HG03378 (cell line): ENCODE results near the gene AHNAK2.

Experiments used
- ATAC-seq: cut with Tn5 transposase; IDR thresholded peaks from one replicate; pipeline ENCODE4 v1.9.1; 2021; ENCODE audit warnings: mild to moderate bottlenecking, moderate library complexity; ENCODE audit not compliant: unreplicated experiment

AHNAK2 gene

DNA sequence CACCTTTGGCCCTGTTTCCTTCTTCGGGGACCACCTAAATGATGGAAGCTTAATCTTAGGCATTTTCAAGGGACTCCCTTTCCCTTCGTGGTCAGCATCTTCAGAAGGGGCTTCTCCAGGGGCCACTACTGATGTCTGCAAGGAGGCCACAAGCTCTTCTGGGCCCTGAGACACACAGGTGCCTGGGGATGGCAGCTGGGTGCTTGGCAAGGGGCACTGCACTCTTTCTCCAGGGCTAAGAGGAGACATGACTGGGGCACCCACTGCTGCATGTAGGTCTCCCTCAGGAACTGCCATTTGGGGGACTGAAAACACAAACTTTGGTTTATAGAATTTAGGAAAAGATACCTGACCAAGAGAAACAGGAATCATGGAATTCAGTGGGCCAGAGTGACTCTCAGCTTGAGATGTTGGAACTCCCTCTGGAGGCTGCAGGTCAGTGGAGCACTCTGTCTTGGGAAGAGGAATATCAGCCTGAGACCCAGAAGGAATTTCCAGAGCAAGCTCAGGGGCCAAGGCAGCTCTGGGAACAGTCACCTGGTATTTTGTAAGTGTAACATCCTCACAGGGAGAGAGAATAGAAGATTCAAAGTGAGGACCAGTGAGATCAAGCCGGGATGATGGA lies 37.5 kb downstream of the AHNAK2 start:
- ATAC-seq = no peak

DNA sequence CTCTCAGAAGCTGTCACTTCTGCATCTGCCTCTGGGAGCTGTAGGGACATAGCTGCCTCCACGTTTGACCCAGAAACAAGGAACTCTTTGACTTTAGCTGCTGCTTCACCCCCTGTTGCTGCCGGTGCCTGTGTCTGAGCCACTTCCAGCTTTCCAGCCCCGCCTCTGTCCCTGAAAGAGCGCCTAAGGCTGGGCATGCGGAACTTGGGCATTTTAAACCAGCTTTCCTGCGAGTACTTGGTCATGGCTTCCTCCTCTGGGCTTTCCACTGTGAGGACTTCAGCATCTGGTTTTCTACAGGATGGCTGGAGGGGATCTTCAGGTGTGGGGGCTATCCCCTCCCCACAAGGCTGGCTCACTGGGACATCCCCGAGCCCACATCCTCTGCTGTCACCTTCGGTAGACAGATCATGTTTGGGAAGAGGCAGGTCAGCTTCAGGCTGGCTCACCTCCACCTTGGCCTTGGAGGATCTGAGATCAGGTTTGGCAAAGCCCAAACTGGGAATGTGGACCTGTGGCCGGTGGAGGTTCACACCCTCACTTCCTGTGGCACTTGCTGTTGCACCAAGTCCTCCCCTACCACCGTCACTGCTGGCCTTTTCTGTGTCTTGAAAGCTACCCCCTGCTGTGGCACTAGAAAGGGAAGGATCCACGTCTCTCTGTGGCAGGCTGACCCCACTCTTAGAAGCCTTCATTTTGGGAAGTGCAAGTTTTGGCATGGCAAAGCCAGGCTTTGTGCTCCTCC lies 38.3 kb downstream of the AHNAK2 start:
- no peak for ATAC-seq

- ATAC-seq = no peak
Measured at GRCh38 chr14:104938960-104939359, 39.2 kb downstream of the AHNAK2 start.

DNA sequence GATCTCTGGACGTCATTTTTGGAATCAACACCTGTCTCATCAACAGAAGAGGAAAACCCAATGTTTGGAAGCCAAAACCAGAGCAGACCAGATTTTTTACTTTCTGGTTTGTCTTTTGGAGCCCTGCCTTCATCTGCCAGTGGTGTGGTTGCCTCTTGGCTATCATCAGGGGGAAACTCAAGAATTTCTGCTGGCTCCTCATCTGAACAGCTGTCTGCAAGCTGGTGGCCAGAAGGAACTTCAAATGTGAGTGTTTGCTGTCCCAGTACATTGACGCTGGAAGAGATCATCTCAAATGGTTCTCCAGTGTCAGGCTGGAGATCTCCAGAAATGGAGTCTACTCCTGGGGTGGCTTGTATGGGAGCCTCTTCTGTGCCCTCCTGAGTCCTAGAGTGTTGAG lies 39.7 kb downstream of the AHNAK2 start:
- no peak for ATAC-seq

- ATAC-seq = no peak
Measured at GRCh38 chr14:104937694-104938365, 40.3 kb downstream of the AHNAK2 start.

DNA sequence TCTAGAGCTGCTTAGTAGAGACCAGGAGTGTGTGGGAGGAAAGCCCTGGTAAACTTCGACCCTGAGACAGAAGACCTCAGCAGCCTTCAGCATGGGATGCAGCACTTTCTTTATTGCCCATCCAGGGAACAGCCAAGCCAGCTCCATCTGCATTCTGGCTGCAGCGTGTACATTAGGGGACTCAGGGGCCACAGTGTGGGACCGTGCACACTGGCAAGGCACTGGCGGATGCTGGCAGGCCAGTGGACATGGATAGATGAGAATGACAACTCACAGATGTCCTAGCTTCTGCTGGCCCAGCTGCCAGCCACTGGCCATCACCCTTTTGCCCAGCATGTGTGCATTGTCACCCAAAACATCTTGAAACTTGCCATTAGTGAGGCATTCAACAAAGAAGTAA lies 41.0 kb downstream of the AHNAK2 start:
- no peak for ATAC-seq

- no peak for ATAC-seq
Measured at GRCh38 chr14:104936361-104937155, 41.6 kb downstream of the AHNAK2 start.

- ATAC-seq = no peak
Measured at GRCh38 chr14:104935955-104936354, 42.2 kb downstream of the AHNAK2 start.

DNA sequence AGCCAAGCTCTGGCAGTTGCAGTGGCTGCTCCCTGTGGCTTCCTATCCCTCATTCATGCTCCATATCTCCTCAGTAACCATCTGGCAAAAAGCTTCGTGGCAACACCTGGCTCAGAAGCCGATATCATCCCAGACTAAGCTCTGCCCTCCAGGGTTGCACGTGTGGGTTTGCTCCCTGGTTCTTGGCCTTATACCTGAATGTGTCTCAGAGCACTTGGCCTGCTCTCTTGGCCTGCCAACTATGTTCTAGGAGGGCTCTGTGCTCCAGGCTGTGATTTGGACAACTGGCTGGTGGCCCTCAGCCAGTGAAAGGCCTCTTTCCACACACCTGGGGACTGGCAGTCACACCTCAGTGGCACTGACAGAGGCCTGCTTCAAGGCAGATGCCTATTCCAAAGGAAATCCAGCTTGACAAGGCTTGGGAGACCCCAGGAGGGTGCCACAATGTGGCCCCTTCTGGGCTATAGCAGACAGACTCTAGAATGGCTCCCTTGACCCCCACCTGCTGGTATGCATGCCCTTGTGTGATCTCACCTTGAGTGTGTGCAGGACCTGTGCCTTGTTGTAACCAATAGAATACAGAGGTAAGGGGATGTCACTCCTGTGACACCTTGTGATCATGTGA lies 43.0 kb downstream of the AHNAK2 start:
- ATAC-seq = no peak

- no peak for ATAC-seq
Measured at GRCh38 chr14:104933746-104934733, 44.1 kb downstream of the AHNAK2 start.

- no peak for ATAC-seq
Measured at GRCh38 chr14:104932676-104933631, 45.2 kb downstream of the AHNAK2 start.

- ATAC-seq = no peak
Measured at GRCh38 chr14:104931771-104932675, 46.2 kb downstream of the AHNAK2 start.

GRCh38 chr14:104931304-104931770 lies 46.8 kb downstream of the AHNAK2 start:
- ATAC-seq = no peak

DNA sequence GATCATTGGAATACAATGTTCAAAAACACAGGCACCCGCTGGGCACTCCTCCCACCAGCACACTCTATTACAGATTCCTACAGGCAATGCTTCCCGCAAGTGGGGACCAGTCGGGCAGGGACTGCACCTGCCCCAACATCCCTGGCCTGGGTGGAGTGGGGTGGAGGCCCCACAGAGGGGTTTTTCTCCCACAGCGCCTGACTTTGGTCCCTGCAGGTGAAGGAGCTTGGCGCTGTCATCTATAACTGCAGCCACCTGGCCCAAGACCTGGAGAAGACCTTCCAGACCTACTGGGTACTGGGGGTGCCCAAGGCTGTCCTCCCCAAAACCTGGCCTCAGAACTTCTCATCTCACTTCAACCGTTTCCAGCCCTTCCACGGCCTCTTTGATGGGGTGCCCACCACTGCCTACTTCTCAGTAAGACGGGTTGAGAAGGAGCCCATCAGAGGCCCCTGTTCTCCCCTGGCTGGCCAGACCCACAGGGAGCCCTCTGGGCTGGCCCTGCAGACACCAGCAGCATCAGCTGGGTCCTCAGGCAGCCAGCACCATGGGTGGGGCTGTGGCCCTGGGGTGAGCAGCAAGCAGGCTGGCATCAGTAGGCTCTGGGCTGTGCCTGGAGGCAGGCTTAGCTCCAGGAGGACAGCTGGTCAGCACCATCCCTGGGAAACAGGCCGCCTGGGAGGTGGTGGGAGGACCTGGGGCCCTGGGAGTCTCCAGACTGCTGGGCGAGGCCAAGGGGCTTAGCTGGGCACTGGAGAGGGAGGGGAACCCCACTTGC lies 47.5 kb downstream of the AHNAK2 start:
- ATAC-seq = no peak

- no peak for ATAC-seq
Measured at GRCh38 chr14:104929268-104930230, 48.6 kb downstream of the AHNAK2 start.
